Stomach (tissue), 4 donors: ENCODE measurements around the gene CTSV.

ENCODE experiments used
- POLR2A ChIP-seq, 4 donors: fragments of 450-650 bp; IDR thresholded peaks; one replicate each; pipeline ENCODE4 v1.6.1; 2016; ENCODE audit warnings: antibody characterized with exemption in 4 of 4, control low read depth in 2 of 4, mild to moderate bottlenecking in 1 of 4, moderate library complexity in 1 of 4
- POLR2AphosphoS5 ChIP-seq, 3 donors: sonication (generic); formaldehyde crosslinking; IDR thresholded peaks; one replicate each; pipeline ENCODE4 v1.6.1; 2016; ENCODE audit warnings: antibody characterized with exemption in 3 of 3
- TF ChIP-seq, protein P1 (sequence below), 7 experiments: fragments of 450-650 bp in 4 of 7; fragments of 200-600 bp in 3 of 7; sonication (generic) in 3 of 7; IDR thresholded peaks; one replicate each; pipeline ENCODE4 v1.5.1; 2016 to 2019; ENCODE audit warnings: antibody characterized with exemption in 7 of 7, control low read depth in 2 of 7, mild to moderate bottlenecking in 1 of 7

DNA sequence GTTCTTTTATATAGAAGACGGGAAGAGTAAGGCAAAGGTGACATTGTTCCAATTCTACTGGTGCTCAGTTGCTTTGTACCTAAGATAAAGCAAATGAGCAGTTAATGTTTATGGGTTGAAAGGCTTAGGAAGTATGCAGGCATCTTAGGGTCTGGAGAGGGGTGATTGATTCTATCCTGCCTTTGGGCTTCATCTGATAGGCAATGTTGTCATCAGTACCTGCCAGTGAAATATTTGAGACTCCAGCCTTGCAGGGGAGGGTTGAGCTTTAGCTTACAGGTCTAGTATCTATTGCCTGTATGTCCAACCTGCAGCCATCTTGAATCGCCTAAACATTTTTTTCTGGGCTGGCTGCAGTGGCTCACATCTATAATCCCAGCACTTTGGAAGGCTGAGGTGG, 13.8 kb upstream of the CTSV start:
- TF ChIP-seq, protein P1, sequence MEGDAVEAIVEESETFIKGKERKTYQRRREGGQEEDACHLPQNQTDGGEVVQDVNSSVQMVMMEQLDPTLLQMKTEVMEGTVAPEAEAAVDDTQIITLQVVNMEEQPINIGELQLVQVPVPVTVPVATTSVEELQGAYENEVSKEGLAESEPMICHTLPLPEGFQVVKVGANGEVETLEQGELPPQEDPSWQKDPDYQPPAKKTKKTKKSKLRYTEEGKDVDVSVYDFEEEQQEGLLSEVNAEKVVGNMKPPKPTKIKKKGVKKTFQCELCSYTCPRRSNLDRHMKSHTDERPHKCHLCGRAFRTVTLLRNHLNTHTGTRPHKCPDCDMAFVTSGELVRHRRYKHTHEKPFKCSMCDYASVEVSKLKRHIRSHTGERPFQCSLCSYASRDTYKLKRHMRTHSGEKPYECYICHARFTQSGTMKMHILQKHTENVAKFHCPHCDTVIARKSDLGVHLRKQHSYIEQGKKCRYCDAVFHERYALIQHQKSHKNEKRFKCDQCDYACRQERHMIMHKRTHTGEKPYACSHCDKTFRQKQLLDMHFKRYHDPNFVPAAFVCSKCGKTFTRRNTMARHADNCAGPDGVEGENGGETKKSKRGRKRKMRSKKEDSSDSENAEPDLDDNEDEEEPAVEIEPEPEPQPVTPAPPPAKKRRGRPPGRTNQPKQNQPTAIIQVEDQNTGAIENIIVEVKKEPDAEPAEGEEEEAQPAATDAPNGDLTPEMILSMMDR (IDR thresholded peaks at IDR 0.05): no peak
- no peak for TF ChIP-seq POLR2A (IDR thresholded peaks at IDR 0.05)
- TF ChIP-seq POLR2AphosphoS5 (IDR thresholded peaks at IDR 0.05): no peak
